ENCODE results near the gene E2F4.

Gene E2F4

DNA sequence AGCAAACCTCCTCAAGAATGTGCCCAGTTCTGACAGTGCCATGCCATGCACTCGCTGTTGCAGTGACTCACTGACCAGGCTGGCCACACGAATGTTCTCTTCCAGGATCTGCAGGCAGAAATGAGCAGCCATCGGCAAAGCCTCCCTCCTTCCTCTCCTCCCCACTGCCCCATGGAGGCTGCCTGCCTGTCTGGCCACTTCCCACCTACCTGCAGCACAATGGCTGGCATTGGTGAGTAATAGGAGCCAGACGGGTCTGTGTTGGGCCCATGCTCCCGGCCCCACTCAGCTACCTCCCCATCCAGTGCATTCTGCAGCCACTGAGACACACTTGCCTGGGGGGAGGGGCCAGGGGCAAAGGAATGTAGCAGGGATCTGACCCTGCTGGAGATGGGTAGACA lies 5.4 kb upstream of the E2F4 start:
- DNase-seq, result peak; percentile 88
- no CpG with 5 or more reads among the region's 5 CpGs for WGBS (ENCODE audit: extremely low coverage, insufficient coverage, low lambda C conversion rate)
- H3K4me3 ChIP-seq (ENCODE audit: low read length), result no peak overlapping the region

DNA sequence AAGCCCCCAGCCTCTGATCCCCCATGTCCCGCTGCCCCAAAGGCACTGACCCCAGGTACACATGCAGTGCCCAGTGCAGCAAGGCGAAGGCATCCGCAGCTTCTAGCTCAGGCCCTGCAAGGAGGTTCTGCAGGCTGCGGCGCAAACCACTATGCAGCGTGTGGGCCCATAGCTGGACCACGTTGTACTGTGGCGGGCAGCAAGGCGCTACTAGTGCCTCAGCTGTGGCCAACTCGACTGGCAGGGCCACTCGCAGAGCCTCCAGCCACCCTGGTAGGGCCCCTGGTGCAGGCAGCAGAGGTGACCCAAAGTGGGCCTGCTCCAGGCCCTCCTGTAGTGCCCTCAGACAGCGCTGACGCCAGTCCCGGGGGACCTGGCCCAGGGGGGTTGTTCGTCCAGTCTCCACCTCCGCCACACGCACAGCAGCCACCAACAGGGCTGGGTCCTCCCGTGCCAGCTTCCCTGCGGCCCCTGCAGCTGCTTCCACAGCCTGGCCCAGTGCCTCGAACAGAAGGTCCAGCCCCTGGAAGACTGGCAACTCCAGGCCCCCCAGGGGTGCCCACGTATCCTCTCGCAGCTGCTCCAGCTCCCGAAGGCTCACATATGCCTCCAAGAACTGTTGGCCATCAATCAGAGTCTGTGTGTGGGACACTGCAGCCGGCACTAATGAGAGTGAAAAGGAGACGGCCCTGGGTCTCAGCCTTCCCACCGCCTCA lies 4.6 kb upstream of the E2F4 start:
- no peak overlapping the region for H2BK5ac ChIP-seq (ENCODE audit: low read length)
- H3K79me1 ChIP-seq (ENCODE audit: low read length), result peaks cover 4% of the 10 kb centered on the region
- H2BK15ac ChIP-seq (replicated peaks; ENCODE audit: low read depth), result no peak overlapping the region
- H3K4me1 ChIP-seq (ENCODE audit: control insufficient read depth, low read depth, low read length), result peaks cover 3% of the 10 kb centered on the region
- no peaks in the 10 kb centered on the region for H3K36me3 ChIP-seq (ENCODE audit: control insufficient read depth, insufficient read depth, low read length)
- no peak overlapping the region for H3K56ac ChIP-seq (ENCODE audit: low read length)
- no peak overlapping the region for H4K8ac ChIP-seq (ENCODE audit: low read depth, low read length)
- H2BK120ac ChIP-seq (ENCODE audit: low read depth, low read length), result no peak overlapping the region
- H3K27me3 ChIP-seq (ENCODE audit: insufficient read depth, low read length, poor library complexity), result no peaks in the 10 kb centered on the region
- no peak overlapping the region for H3K9ac ChIP-seq (ENCODE audit: low read length)
- H3K79me2 ChIP-seq (ENCODE audit: control insufficient read depth, insufficient read depth, low read length), result peaks cover 3% of the 10 kb centered on the region
- no peak overlapping the region for H3K23ac ChIP-seq (ENCODE audit: low read length)
- no peak for DNase-seq
- no peak overlapping the region for H3K4me3 ChIP-seq (ENCODE audit: low read length)
- no peak overlapping the region for H4K5ac ChIP-seq (ENCODE audit: low read length)
- no CpG with 5 or more reads among the region's 26 CpGs for WGBS (ENCODE audit: extremely low coverage, insufficient coverage, low lambda C conversion rate)
- no peak overlapping the region for H3K18ac ChIP-seq (ENCODE audit: low read length)
- H3K4me2 ChIP-seq (ENCODE audit: low read length), result no peak overlapping the region
- no peak overlapping the region for H3K27ac ChIP-seq (ENCODE audit: low read depth, low read length)
- H3K4ac ChIP-seq (ENCODE audit: low read depth, low read length), result no peak overlapping the region
- no peak overlapping the region for H2AK5ac ChIP-seq (ENCODE audit: low read length)

More for the DNA sequence above, 5.4 kb upstream of the E2F4 start:
- Histone ChIP-seq H3K27me3 (ENCODE audit: insufficient read depth, low read length, poor library complexity) (no peaks in the 10 kb centered on the region), H3K4me2 (ENCODE audit: low read length) (no peak overlapping the region), H3K9ac (ENCODE audit: low read length) (no peak overlapping the region), H3K36me3 (ENCODE audit: control insufficient read depth, insufficient read depth, low read length) (no peaks in the 10 kb centered on the region), H3K4me1 (ENCODE audit: control insufficient read depth, low read depth, low read length) (peaks cover 3% of the 10 kb centered on the region), H3K27ac (ENCODE audit: low read depth, low read length) (no peak overlapping the region), H2AK5ac (ENCODE audit: low read length) (no peak overlapping the region), H2BK5ac (ENCODE audit: low read length) (no peak overlapping the region), H3K79me1 (ENCODE audit: low read length) (peaks cover 4% of the 10 kb centered on the region), H3K23ac (ENCODE audit: low read length) (no peak overlapping the region), H3K18ac (ENCODE audit: low read length) (no peak overlapping the region), H3K79me2 (ENCODE audit: control insufficient read depth, insufficient read depth, low read length) (no peaks in the 10 kb centered on the region), H3K4ac (ENCODE audit: low read depth, low read length) (no peak overlapping the region), H4K5ac (ENCODE audit: low read length) (no peak overlapping the region), H2BK120ac (ENCODE audit: low read depth, low read length) (no peak overlapping the region), H4K8ac (ENCODE audit: low read depth, low read length) (no peak overlapping the region), H2BK15ac (replicated peaks; ENCODE audit: low read depth) (no peak overlapping the region), H3K56ac (ENCODE audit: low read length) (peak overlapping the region; percentile 15)

DNA sequence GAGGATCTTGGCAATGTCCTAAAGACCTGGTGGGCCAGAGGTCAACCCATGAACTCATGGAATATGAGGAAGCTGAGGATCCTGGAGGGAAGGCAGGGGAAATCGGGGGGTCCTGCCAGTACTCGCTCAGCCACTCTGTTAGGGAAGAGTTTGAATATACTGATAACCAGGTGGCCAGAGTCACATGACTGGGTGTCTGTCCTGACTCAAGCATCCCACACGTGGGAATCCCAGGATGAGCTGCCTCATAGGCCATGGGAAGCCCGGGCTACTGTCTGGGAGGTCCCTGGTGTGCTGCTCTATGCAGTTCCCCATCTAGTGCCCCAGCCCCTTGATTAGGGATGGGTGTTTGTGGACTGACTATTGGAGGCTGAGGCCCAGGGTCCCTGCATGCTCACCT lies 3.6 kb upstream of the E2F4 start:
- WGBS (ENCODE audit: extremely low coverage, insufficient coverage, low lambda C conversion rate), result no CpG with 5 or more reads among the region's 4 CpGs
- Histone ChIP-seq H3K4me2 (ENCODE audit: low read length) (no peak overlapping the region), H3K4me1 (ENCODE audit: control insufficient read depth, low read depth, low read length) (peaks cover 3% of the 10 kb centered on the region), H3K18ac (ENCODE audit: low read length) (no peak overlapping the region), H3K79me2 (ENCODE audit: control insufficient read depth, insufficient read depth, low read length) (peaks cover 12% of the 10 kb centered on the region), H3K4ac (ENCODE audit: low read depth, low read length) (no peak overlapping the region), H2BK5ac (ENCODE audit: low read length) (no peak overlapping the region), H3K27me3 (ENCODE audit: insufficient read depth, low read length, poor library complexity) (no peaks in the 10 kb centered on the region), H2BK120ac (ENCODE audit: low read depth, low read length) (no peak overlapping the region), H3K9ac (ENCODE audit: low read length) (no peak overlapping the region), H4K8ac (ENCODE audit: low read depth, low read length) (no peak overlapping the region), H3K36me3 (ENCODE audit: control insufficient read depth, insufficient read depth, low read length) (no peaks in the 10 kb centered on the region), H4K5ac (ENCODE audit: low read length) (no peak overlapping the region), H2AK5ac (ENCODE audit: low read length) (no peak overlapping the region), H2BK15ac (replicated peaks; ENCODE audit: low read depth) (no peak overlapping the region), H3K56ac (ENCODE audit: low read length) (no peak overlapping the region), H3K23ac (ENCODE audit: low read length) (no peak overlapping the region), H3K27ac (ENCODE audit: low read depth, low read length) (no peak overlapping the region), H3K4me3 (ENCODE audit: low read length) (no peak overlapping the region), H3K79me1 (ENCODE audit: low read length) (peaks cover 6% of the 10 kb centered on the region)
- DNase-seq, result no peak

DNA sequence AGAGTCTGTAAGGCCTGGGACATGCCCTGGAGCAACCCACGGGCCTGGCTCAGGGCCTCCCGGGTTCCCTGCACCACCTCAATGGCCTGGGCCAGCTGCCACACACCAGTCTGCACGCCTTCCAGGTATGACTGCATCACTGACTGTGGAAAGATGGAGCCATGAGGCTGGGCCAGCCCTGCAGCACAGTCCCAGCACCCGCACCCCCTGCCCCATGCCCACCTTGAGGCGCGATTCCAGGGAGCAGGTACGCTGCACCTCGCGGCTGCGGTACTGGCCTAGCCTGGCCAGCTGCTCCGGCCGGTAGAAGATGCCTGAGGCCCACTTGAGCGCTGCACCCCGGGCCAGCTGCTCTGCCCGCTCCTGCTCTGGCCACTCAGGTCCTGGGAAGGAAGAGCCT lies 3.2 kb upstream of the E2F4 start:
- no peak overlapping the region for H2BK120ac ChIP-seq (ENCODE audit: low read depth, low read length)
- no peak for DNase-seq
- H3K4me2 ChIP-seq (ENCODE audit: low read length), result no peak overlapping the region
- no peak overlapping the region for H3K27ac ChIP-seq (ENCODE audit: low read depth, low read length)
- H2BK15ac ChIP-seq (replicated peaks; ENCODE audit: low read depth), result no peak overlapping the region
- H3K27me3 ChIP-seq (ENCODE audit: insufficient read depth, low read length, poor library complexity), result no peaks in the 10 kb centered on the region
- H3K4me1 ChIP-seq (ENCODE audit: control insufficient read depth, low read depth, low read length), result peaks cover 3% of the 10 kb centered on the region
- no peak overlapping the region for H2BK5ac ChIP-seq (ENCODE audit: low read length)
- H3K56ac ChIP-seq (ENCODE audit: low read length), result no peak overlapping the region
- no peak overlapping the region for H4K8ac ChIP-seq (ENCODE audit: low read depth, low read length)
- H3K4me3 ChIP-seq (ENCODE audit: low read length), result no peak overlapping the region
- H3K23ac ChIP-seq (ENCODE audit: low read length), result no peak overlapping the region
- peaks cover 17% of the 10 kb centered on the region for H3K79me2 ChIP-seq (ENCODE audit: control insufficient read depth, insufficient read depth, low read length)
- H3K36me3 ChIP-seq (ENCODE audit: control insufficient read depth, insufficient read depth, low read length), result no peaks in the 10 kb centered on the region
- no peak overlapping the region for H3K4ac ChIP-seq (ENCODE audit: low read depth, low read length)
- no CpG with 5 or more reads among the region's 15 CpGs for WGBS (ENCODE audit: extremely low coverage, insufficient coverage, low lambda C conversion rate)
- H2AK5ac ChIP-seq (ENCODE audit: low read length), result no peak overlapping the region
- no peak overlapping the region for H3K18ac ChIP-seq (ENCODE audit: low read length)
- no peak overlapping the region for H3K9ac ChIP-seq (ENCODE audit: low read length)
- no peak overlapping the region for H4K5ac ChIP-seq (ENCODE audit: low read length)
- H3K79me1 ChIP-seq (ENCODE audit: low read length), result peaks cover 9% of the 10 kb centered on the region

DNA sequence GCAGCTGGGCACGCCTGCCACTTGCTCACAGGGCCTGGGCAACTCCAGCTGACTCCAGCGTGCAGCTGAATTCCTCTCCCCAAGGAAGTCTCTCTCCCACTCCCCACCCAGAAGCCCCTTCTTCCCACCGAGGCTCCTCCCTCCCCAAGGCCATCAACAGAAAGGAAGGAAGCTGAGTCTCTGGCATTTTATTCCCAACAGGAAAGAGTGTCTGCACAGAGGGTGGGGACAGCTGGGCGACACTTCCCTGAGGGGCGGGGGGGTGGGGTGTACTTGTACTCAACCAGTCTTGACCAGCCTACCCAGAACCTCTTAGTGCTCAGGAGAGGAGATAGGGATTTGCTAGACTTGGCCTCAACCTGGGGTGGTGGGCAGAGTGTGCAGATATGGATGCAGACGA lies 1.9 kb upstream of the E2F4 start, which contains the start of gene EXOC3L1:
Gene EXOC3L1 (minus strand): TSS at position 96 of the 400 bp plus-strand sequence. CDS start 460 bp downstream, outside the sequence.
- no peak within 1 kb of the TSS for H3K4ac ChIP-seq (ENCODE audit: low read depth, low read length)
- H3K23ac ChIP-seq (ENCODE audit: low read length), result no peak within 1 kb of the TSS
- H3K79me1 ChIP-seq (ENCODE audit: low read length), result peaks cover 16% of the 10 kb centered on the region
- no peak within 1 kb of the TSS for H2BK5ac ChIP-seq (ENCODE audit: low read length)
- no CpG with 5 or more reads among the region's 6 CpGs for WGBS (ENCODE audit: extremely low coverage, insufficient coverage, low lambda C conversion rate)
- peaks cover 6% of the 10 kb centered on the region for H3K36me3 ChIP-seq (ENCODE audit: control insufficient read depth, insufficient read depth, low read length)
- H4K5ac ChIP-seq (ENCODE audit: low read length), result no peak within 1 kb of the TSS
- no peak within 1 kb of the TSS for H3K27ac ChIP-seq (ENCODE audit: low read depth, low read length)
- no peak within 1 kb of the TSS for H4K8ac ChIP-seq (ENCODE audit: low read depth, low read length)
- H2BK15ac ChIP-seq (replicated peaks; ENCODE audit: low read depth), result no peak within 1 kb of the TSS
- no peak within 1 kb of the TSS for H3K4me2 ChIP-seq (ENCODE audit: low read length)
- peak within 1 kb of the TSS; percentile 19 for H3K9ac ChIP-seq (ENCODE audit: low read length)
- no peaks in the 10 kb centered on the region for H3K27me3 ChIP-seq (ENCODE audit: insufficient read depth, low read length, poor library complexity)
- H3K4me3 ChIP-seq (ENCODE audit: low read length), result no peak within 1 kb of the TSS
- peak; percentile 54 for DNase-seq
- H3K79me2 ChIP-seq (ENCODE audit: control insufficient read depth, insufficient read depth, low read length), result peaks cover 24% of the 10 kb centered on the region
- no peak within 1 kb of the TSS for H3K18ac ChIP-seq (ENCODE audit: low read length)
- peaks cover 3% of the 10 kb centered on the region for H3K4me1 ChIP-seq (ENCODE audit: control insufficient read depth, low read depth, low read length)
- no peak within 1 kb of the TSS for H2BK120ac ChIP-seq (ENCODE audit: low read depth, low read length)
- H3K56ac ChIP-seq (ENCODE audit: low read length), result peak within 1 kb of the TSS; percentile 67
- H2AK5ac ChIP-seq (ENCODE audit: low read length), result no peak within 1 kb of the TSS

Measured in mesendoderm (in vitro differentiated cells).